Neural progenitor cell (in vitro differentiated cells): ENCODE measurements around the gene DOCK4. TPM values are rescaled to one million over a fixed set of nuclear protein-coding genes. Genes with fewer than 3 reads are reported as not detected.

Experiments
- DNase-seq: peaks from one replicate; pipeline ENCODE4 v3.0.0-alpha.2; 2016; ENCODE audit warnings: low spot score
- H2AFZ ChIP-seq: fragments of 200-600 bp; sonication (generic); replicated peaks from 2 replicates; pipeline ENCODE4 v1.6.1; 2016; ENCODE audit warnings: antibody characterized with exemption
- H3F3A ChIP-seq: fragments of 200-600 bp; sonication (generic); 2 replicates; pipeline ENCODE4 v1.6.1; 2016; ENCODE audit warnings: antibody characterized with exemption, low read depth
- H3K27ac ChIP-seq: fragments of 200-600 bp; sonication (generic); 2 replicates; pipeline ENCODE4 v1.5.1; 2016; ENCODE audit warnings: mild to moderate bottlenecking
- H3K27me3 ChIP-seq: fragments of 200-600 bp; sonication (generic); 2 replicates; pipeline ENCODE4 v1.6.1; 2016; ENCODE audit warnings: mild to moderate bottlenecking, moderate library complexity
- H3K36me3 ChIP-seq: fragments of 200-600 bp; sonication (generic); 2 replicates; pipeline ENCODE4 v1.5.1; 2016
- H3K4me1 ChIP-seq: fragments of 200-600 bp; sonication (generic); 2 replicates; pipeline ENCODE4 v1.6.1; 2016; ENCODE audit warnings: mixed run types
- H3K4me2 ChIP-seq: fragments of 200-600 bp; sonication (generic); 2 replicates; pipeline ENCODE4 v1.6.1; 2016
- H3K4me3 ChIP-seq: fragments of 200-600 bp; sonication (generic); 2 replicates; pipeline ENCODE4 v1.5.1; 2016
- H3K79me2 ChIP-seq: fragments of 200-600 bp; sonication (generic); 2 replicates; pipeline ENCODE4 v1.6.1; 2016; ENCODE audit warnings: low read depth
- H3K9ac ChIP-seq: fragments of 200-600 bp; sonication (generic); 2 replicates; pipeline ENCODE4 v1.6.1; 2016
- H3K9me3 ChIP-seq: fragments of 200-600 bp; sonication (generic); 2 replicates; pipeline ENCODE4 v1.5.1; 2016; ENCODE audit warnings: low read depth
- H4K20me1 ChIP-seq: fragments of 200-600 bp; sonication (generic); 2 replicates; pipeline ENCODE4 v1.6.1; 2016; ENCODE audit warnings: low read depth
- H3K27ac Mint-ChIP-seq: 3 replicates; pipeline ENCODE4 v1.8.0; 2021; ENCODE audit warnings: mixed read lengths
- H3K27me3 Mint-ChIP-seq: 2 replicates; pipeline ENCODE4 v1.8.0; 2022; ENCODE audit warnings: low read depth, mild to moderate bottlenecking, inconsistent platforms, moderate library complexity, mixed read lengths; ENCODE audit not compliant: insufficient read depth
- H3K36me3 Mint-ChIP-seq: 3 replicates; pipeline ENCODE4 v1.8.0; 2021; ENCODE audit warnings: mixed read lengths
- H3K4me1 Mint-ChIP-seq: 3 replicates; pipeline ENCODE4 v1.8.0; 2021; ENCODE audit warnings: mixed read lengths
- H3K4me3 Mint-ChIP-seq: 3 replicates; pipeline ENCODE4 v1.8.0; 2021; ENCODE audit warnings: mild to moderate bottlenecking, moderate library complexity, mixed read lengths
- H3K9me3 Mint-ChIP-seq: 3 replicates; pipeline ENCODE4 v1.8.0; 2020; ENCODE audit warnings: mixed read lengths
- EZH2 ChIP-seq: fragments of 200-600 bp; sonication (generic); IDR thresholded peaks from 2 replicates; pipeline ENCODE4 v1.6.1; 2017; ENCODE audit warnings: antibody characterized with exemption, mild to moderate bottlenecking, moderate library complexity
- EZH2phosphoT487 ChIP-seq: fragments of 200-600 bp; sonication (generic); IDR thresholded peaks from 2 replicates; pipeline ENCODE4 v1.6.1; 2017; ENCODE audit warnings: antibody characterized with exemption
- total RNA-seq: library from RNA; depleted of rRNA; stranded (reverse); fragments of >200 nt; gene quantifications from 2 replicates; pipeline ENCODE4 v1.2.3, GENCODE V29; 2015; ENCODE audit warnings: low replicate concordance
- TF ChIP-seq, protein P1 (sequence below): fragments of 200-600 bp; sonication (generic); IDR thresholded peaks from 2 replicates; pipeline ENCODE4 v1.5.1; 2017; ENCODE audit warnings: antibody characterized with exemption, mild to moderate bottlenecking

Gene DOCK4
- total RNA-seq, 1 donor from 2014 or later = 11.4 TPM

DNA sequence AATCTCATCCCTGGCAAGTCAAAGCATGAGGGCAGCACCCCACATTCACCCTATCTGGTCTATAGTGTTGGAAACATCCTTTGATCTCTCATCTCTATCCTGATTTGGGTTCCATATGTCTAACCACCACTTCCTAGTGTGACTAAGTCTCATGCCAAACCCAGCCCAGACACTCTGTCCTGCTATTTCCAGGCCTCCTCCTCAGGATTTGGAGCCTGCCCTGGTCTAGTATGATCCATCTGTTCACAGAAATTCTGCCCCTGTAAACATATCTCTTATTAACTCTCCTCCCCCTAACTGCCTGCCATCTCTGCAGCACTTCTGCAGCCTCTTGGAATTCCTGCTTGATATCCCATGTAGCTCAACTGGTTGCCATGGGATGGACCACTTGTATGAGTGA lies 323.0 kb downstream of the DOCK4 start:
- no peaks in the 10 kb centered on the region for H3K4me1 ChIP-seq
- H3K27ac ChIP-seq = no peak overlapping the region
- H3K9me3 ChIP-seq = no peaks in the 10 kb centered on the region
- no peaks in the 10 kb centered on the region for H3K36me3 ChIP-seq
- TF ChIP-seq EZH2 (no peak), EZH2phosphoT487 (no peak)
- TF ChIP-seq, protein P1, sequence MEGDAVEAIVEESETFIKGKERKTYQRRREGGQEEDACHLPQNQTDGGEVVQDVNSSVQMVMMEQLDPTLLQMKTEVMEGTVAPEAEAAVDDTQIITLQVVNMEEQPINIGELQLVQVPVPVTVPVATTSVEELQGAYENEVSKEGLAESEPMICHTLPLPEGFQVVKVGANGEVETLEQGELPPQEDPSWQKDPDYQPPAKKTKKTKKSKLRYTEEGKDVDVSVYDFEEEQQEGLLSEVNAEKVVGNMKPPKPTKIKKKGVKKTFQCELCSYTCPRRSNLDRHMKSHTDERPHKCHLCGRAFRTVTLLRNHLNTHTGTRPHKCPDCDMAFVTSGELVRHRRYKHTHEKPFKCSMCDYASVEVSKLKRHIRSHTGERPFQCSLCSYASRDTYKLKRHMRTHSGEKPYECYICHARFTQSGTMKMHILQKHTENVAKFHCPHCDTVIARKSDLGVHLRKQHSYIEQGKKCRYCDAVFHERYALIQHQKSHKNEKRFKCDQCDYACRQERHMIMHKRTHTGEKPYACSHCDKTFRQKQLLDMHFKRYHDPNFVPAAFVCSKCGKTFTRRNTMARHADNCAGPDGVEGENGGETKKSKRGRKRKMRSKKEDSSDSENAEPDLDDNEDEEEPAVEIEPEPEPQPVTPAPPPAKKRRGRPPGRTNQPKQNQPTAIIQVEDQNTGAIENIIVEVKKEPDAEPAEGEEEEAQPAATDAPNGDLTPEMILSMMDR = no peak
- no peaks in the 10 kb centered on the region for H3F3A ChIP-seq
- peaks cover 12% of the 10 kb centered on the region for H3K9me3 Mint-ChIP-seq
- no peak overlapping the region for H3K4me2 ChIP-seq
- no peak overlapping the region for H3K4me3 ChIP-seq
- H3K27me3 ChIP-seq = no peaks in the 10 kb centered on the region
- no peaks in the 10 kb centered on the region for H3K27me3 Mint-ChIP-seq
- no peaks in the 10 kb centered on the region for H3K79me2 ChIP-seq
- peaks cover 13% of the 10 kb centered on the region for H3K36me3 Mint-ChIP-seq
- H3K4me1 Mint-ChIP-seq = no peaks in the 10 kb centered on the region
- no peak for DNase-seq
- H2AFZ ChIP-seq = no peak overlapping the region
- H4K20me1 ChIP-seq = no peaks in the 10 kb centered on the region
- no peak overlapping the region for H3K9ac ChIP-seq
- no peak overlapping the region for H3K27ac Mint-ChIP-seq
- H3K4me3 Mint-ChIP-seq = no peak overlapping the region

GRCh38 chr7:111878785-111879184 lies 327.4 kb downstream of the DOCK4 start:
- Mint-ChIP-seq H3K9me3 (peaks cover 12% of the 10 kb centered on the region), H3K27ac (no peak overlapping the region), H3K4me1 (peaks cover 9% of the 10 kb centered on the region), H3K27me3 (no peaks in the 10 kb centered on the region), H3K36me3 (peaks cover 25% of the 10 kb centered on the region), H3K4me3 (no peak overlapping the region)
- H4K20me1 ChIP-seq = no peaks in the 10 kb centered on the region
- H3K9me3 ChIP-seq = no peaks in the 10 kb centered on the region
- peaks cover 5% of the 10 kb centered on the region for H3K4me1 ChIP-seq
- TF ChIP-seq EZH2phosphoT487 (no peak), EZH2 (no peak)
- TF ChIP-seq, protein P1 = no peak
- no peak overlapping the region for H3K4me3 ChIP-seq
- no peak overlapping the region for H2AFZ ChIP-seq
- no peaks in the 10 kb centered on the region for H3F3A ChIP-seq
- no peak for DNase-seq
- no peak overlapping the region for H3K4me2 ChIP-seq
- no peak overlapping the region for H3K9ac ChIP-seq
- H3K79me2 ChIP-seq = no peaks in the 10 kb centered on the region
- H3K36me3 ChIP-seq = no peaks in the 10 kb centered on the region
- no peak overlapping the region for H3K27ac ChIP-seq
- no peaks in the 10 kb centered on the region for H3K27me3 ChIP-seq

GRCh38 chr7:111877931-111878330 lies 328.3 kb downstream of the DOCK4 start:
- no peaks in the 10 kb centered on the region for H3K36me3 ChIP-seq
- no peak overlapping the region for H3K4me3 ChIP-seq
- H3K27me3 ChIP-seq = no peaks in the 10 kb centered on the region
- no peaks in the 10 kb centered on the region for H3K79me2 ChIP-seq
- H3K27ac Mint-ChIP-seq = no peak overlapping the region
- H2AFZ ChIP-seq = no peak overlapping the region
- no peak for DNase-seq
- H4K20me1 ChIP-seq = no peaks in the 10 kb centered on the region
- H3K9ac ChIP-seq = no peak overlapping the region
- no peaks in the 10 kb centered on the region for H3K27me3 Mint-ChIP-seq
- H3K9me3 ChIP-seq = no peaks in the 10 kb centered on the region
- peaks cover 9% of the 10 kb centered on the region for H3K4me1 Mint-ChIP-seq
- no peak overlapping the region for H3K27ac ChIP-seq
- no peak overlapping the region for H3K4me3 Mint-ChIP-seq
- no peaks in the 10 kb centered on the region for H3F3A ChIP-seq
- H3K36me3 Mint-ChIP-seq = peaks cover 25% of the 10 kb centered on the region
- H3K4me1 ChIP-seq = peaks cover 12% of the 10 kb centered on the region
- no peak overlapping the region for H3K4me2 ChIP-seq
- TF ChIP-seq, protein P1 = no peak
- TF ChIP-seq EZH2phosphoT487 = no peak
- TF ChIP-seq EZH2 = no peak
- peaks cover 12% of the 10 kb centered on the region for H3K9me3 Mint-ChIP-seq
